Measurements from ENCODE around the gene ARL4D. TPM values are rescaled to one million over a fixed set of nuclear protein-coding genes. Genes with fewer than 3 reads are reported as not detected.

ARL4D gene
- total and polyA plus RNA-seq, 2 donors (not counting 1 experiment from before 2014, with no cell fraction given), result 11.3 to 14.5 TPM

GRCh38 chr17:43363181-43363925 is 35.4 kb upstream of the ARL4D start:
- WGBS (ENCODE audit: insufficient coverage), result 97% methylated on average over 26 of the region's 27 CpGs
- intact Hi-C loops (cut with micrococcal nuclease), result loop anchor here (10.0 kb wide), 1 partner anchor 979 kb away; the partner anchor contains the start of gene STAT3
- DNase-seq, result no peak

More at GRCh38 chr17:43363181-43363925, 35.4 kb upstream of the ARL4D start:
- peak overlapping the region; percentile 41 for H3K27ac Mint-ChIP-seq
- H3K9ac ChIP-seq (ENCODE audit: low read length), result no peak overlapping the region
- peaks cover 31% of the 10 kb centered on the region for H3K4me1 Mint-ChIP-seq
- TF ChIP-seq EZH2 (IDR thresholded peaks at IDR 0.05; ENCODE audit: borderline replicate concordance, insufficient read depth, low read depth, low read length, poor library complexity, severe bottlenecking) (no peak), CTCF (IDR thresholded peaks at IDR 0.05) (no peak)
- H3K4me2 ChIP-seq (replicated peaks; ENCODE audit: low read depth, low read length, poor library complexity, severe bottlenecking), result no peak overlapping the region
- H3K79me2 ChIP-seq (ENCODE audit: control insufficient read depth, insufficient read depth, low read length), result no peaks in the 10 kb centered on the region
- no peak overlapping the region for H3K4me3 ChIP-seq (ENCODE audit: control extremely low read depth in 1 of 5, extremely low read depth in 1 of 5, insufficient read depth in 1 of 5, low read depth in 2 of 5, low read length in 4 of 5)
- peaks cover 16 to 25% of the 10 kb centered on the region in 2 donors for H3K4me1 ChIP-seq (ENCODE audit: control insufficient read depth in 2 of 2, insufficient read depth in 2 of 2, low read length in 2 of 2)
- H3K9me3 ChIP-seq (ENCODE audit: control extremely low read depth in 1 of 3, control insufficient read depth in 2 of 3, insufficient read depth in 1 of 3, low read length in 2 of 3), result no peaks in the 10 kb centered on the region
- H3K27me3 Mint-ChIP-seq, result no peaks in the 10 kb centered on the region
- no peak overlapping the region for H3K27ac ChIP-seq (ENCODE audit: low read length in 2 of 2)
- ChIA-PET POLR2A (interaction anchor here (0.8 to 1.4 kb wide), 2 partner anchors 25 to 48 kb away, joined by 3 to 4 read pairs; no protein-coding TSS in a partner anchor), CTCF (no interaction called here)
- H3K9me3 Mint-ChIP-seq (ENCODE audit: insufficient read depth), result no peaks in the 10 kb centered on the region
- no peak overlapping the region for H2AFZ ChIP-seq (ENCODE audit: insufficient read depth, low read depth, low read length, poor library complexity, severe bottlenecking)
- no peak for ATAC-seq (ENCODE audit: low read depth)
- no peak overlapping the region for H3K4me3 Mint-ChIP-seq
- H3K36me3 ChIP-seq (replicated peaks in 1 of 2; ENCODE audit: control extremely low read depth in 1 of 2, control insufficient read depth in 1 of 2, extremely low read depth in 1 of 2, insufficient read depth in 2 of 2, low read length in 1 of 2), result no peaks in the 10 kb centered on the region
- no peaks in the 10 kb centered on the region for H4K20me1 ChIP-seq (ENCODE audit: control insufficient read depth, insufficient read depth, low read length, poor library complexity, severe bottlenecking)
- H3K27me3 ChIP-seq (replicated peaks in 1 of 4; ENCODE audit: control extremely low read depth in 1 of 4, control insufficient read depth in 3 of 4, insufficient read depth in 4 of 4, low read length in 3 of 4), result no peaks in the 10 kb centered on the region
